Smooth muscle cell (in vitro differentiated cells): ENCODE data around the gene GNAO1. TPM values are rescaled to one million over a fixed set of nuclear protein-coding genes. Genes with fewer than 3 reads are reported as not detected.

Experiments
- microRNA-seq: library from miRNA; unstranded; fragments of <30 nt; microRNA quantifications from one replicate; pipeline ENCODE4, GENCODE V29; 2016; ENCODE audit warnings: borderline number of aligned reads
- polyA plus RNA-seq: library from polyadenylated mRNA; unstranded; fragments of >200 nt; fragmentation: Nextera tagmentation; extraction: Ambion mirVana; gene quantifications from 2 replicates; pipeline ENCODE4 v1.2.1, GENCODE V29; 2016
- small RNA-seq: library from RNA; depleted of rRNA; stranded (forward); fragments of <200 nt; gene quantifications from one replicate; pipeline ENCODE3, GENCODE V24; 2014
- total RNA-seq: library from RNA; depleted of rRNA; stranded (reverse); fragments of >200 nt; gene quantifications from 2 replicates; pipeline ENCODE4 v1.2.3, GENCODE V29; 2014

GNAO1 gene
- total and polyA plus RNA-seq, 2 experiments from 2014 or later, result 1.7 to 3.7 TPM

Small RNAs within 50 kb of the gene (microRNA-seq; reads per million reads assigned to microRNA genes)
- gene MIR3935, result not detected

Small RNAs within 50 kb of the gene (small RNA-seq; reads per million reads assigned to genes)
- 0.13 reads per million for gene MIR3935

Other genes with a start within 250 kb of the GNAO1 start
- gene AMFR, start 234.1 kb downstream of the GNAO1 start, total RNA-seq, result 60.6 and 76.6 TPM in 2 replicates
- 45.2 and 49.1 TPM in 2 replicates for gene AMFR, start 234.1 kb downstream of the GNAO1 start, polyA plus RNA-seq